ENCODE data around the gene PRKAR1A. TPM values are rescaled to one million over a fixed set of nuclear protein-coding genes. Genes with fewer than 3 reads are reported as not detected.
A peak's percentile ranks its signal among the peaks of the same experiment; 100 is the strongest.

Gene PRKAR1A
- total and polyA plus RNA-seq, 8 donors = 22.6 to 137 (median 74.7) TPM

DNA sequence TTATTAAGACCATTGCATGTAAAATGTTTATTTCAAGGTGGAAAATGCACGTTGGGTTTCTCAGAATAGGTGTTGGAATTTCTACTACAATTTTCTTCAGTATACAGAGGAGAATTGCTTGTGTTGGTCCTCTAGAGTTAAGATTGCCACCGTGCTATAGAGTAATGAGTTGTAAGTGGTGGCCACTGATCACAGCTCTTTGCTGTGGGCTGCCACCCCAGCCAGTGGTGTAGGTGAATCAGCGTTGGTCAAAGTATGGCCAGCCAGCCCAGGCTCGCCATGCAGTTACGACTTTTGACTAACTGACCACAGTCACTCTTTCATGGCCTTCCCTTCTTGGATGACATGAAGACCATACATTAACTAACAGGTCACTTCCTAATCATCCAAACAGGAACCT, 12.6 kb upstream of the PRKAR1A start:
- TF ChIP-seq, protein P1, sequence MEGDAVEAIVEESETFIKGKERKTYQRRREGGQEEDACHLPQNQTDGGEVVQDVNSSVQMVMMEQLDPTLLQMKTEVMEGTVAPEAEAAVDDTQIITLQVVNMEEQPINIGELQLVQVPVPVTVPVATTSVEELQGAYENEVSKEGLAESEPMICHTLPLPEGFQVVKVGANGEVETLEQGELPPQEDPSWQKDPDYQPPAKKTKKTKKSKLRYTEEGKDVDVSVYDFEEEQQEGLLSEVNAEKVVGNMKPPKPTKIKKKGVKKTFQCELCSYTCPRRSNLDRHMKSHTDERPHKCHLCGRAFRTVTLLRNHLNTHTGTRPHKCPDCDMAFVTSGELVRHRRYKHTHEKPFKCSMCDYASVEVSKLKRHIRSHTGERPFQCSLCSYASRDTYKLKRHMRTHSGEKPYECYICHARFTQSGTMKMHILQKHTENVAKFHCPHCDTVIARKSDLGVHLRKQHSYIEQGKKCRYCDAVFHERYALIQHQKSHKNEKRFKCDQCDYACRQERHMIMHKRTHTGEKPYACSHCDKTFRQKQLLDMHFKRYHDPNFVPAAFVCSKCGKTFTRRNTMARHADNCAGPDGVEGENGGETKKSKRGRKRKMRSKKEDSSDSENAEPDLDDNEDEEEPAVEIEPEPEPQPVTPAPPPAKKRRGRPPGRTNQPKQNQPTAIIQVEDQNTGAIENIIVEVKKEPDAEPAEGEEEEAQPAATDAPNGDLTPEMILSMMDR (IDR thresholded peaks at IDR 0.05) = no peak
- H3K4me3 ChIP-seq = no peak overlapping the region
- no peaks in the 10 kb centered on the region for H3K36me3 ChIP-seq
- no peaks in the 10 kb centered on the region for H3K27me3 ChIP-seq
- 89 to 92% methylated on average over 5 of the region's 5 CpGs for WGBS, 2 donors
- H3K4me1 ChIP-seq = peaks cover 0 to 4% (median 0%) of the 10 kb centered on the region in 3 donors
- no peak for FAIRE-seq
- H3K9me3 ChIP-seq = no peaks in the 10 kb centered on the region
- H3K27ac ChIP-seq = no peak overlapping the region
- no peak for ATAC-seq
- no peak for DNase-seq
- intact Hi-C loops (cut with DNase I) = no loop called here

DNA sequence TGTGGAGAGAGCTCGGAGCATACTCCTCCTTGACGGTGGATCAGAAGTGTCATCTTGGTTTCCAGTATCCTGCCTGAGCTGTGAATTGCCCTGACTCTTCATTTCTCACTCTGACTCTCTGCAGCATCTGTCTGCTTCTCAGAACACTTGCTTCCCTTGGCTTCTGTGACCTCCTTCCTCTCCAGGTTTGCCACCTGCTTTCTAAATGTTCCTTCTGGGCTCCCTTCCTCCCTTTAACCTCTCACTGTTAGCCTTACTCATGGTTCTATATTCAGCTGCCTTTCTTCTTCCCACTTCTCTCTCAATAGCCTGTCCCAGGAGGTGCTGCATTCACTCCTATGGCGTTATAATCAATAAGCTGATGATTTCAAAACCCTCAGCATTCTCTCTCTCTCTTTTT, 11.2 kb upstream of the PRKAR1A start:
- H3K36me3 ChIP-seq = no peaks in the 10 kb centered on the region
- intact Hi-C loops (cut with DNase I) = no loop called here
- 82 to 91% methylated on average over 3 of the region's 3 CpGs for WGBS, 2 donors
- FAIRE-seq (no peak), ATAC-seq (no peak), DNase-seq (no peak)
- H3K4me1 ChIP-seq = peaks cover 0 to 4% (median 0%) of the 10 kb centered on the region in 3 donors
- H3K27me3 ChIP-seq = no peaks in the 10 kb centered on the region
- H3K9me3 ChIP-seq = no peaks in the 10 kb centered on the region
- no peak overlapping the region for H3K27ac ChIP-seq
- TF ChIP-seq, protein P1 (IDR thresholded peaks at IDR 0.05) = no peak
- H3K4me3 ChIP-seq = no peak overlapping the region

DNA sequence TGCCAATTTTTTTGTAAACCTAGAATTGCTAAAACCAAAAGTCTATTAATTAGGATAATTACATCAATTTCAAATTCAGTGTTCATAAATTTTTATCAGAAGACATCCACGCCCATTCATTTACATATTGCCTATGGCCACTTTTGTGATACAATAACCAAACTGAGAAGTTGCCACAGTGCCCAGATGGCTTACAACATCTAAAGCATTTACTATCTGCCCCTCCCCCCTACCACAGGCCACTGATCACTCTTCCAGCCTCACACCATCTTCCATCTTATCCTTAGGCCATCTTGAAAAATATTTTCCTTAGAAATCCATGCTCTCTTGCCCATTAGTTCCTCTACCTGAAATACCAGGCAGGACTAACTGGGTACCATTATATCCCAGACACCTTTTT, 6.3 kb upstream of the PRKAR1A start:
- Histone ChIP-seq H3K9me3 (no peaks in the 10 kb centered on the region), H3K4me1 (peaks cover 0 to 5% (median 0%) of the 10 kb centered on the region in 3 donors), H3K36me3 (no peaks in the 10 kb centered on the region), H3K27me3 (no peaks in the 10 kb centered on the region), H3K4me3 (no peak overlapping the region), H3K27ac (no peak overlapping the region)
- FAIRE-seq = no peak
- DNase-seq = no peak
- TF ChIP-seq, protein P1 (IDR thresholded peaks at IDR 0.05) = no peak
- intact Hi-C loops (cut with DNase I) = no loop called here
- WGBS, 2 donors = 84 to 94% methylated on average over 1 of the region's 1 CpG
- ATAC-seq = no peak

DNA sequence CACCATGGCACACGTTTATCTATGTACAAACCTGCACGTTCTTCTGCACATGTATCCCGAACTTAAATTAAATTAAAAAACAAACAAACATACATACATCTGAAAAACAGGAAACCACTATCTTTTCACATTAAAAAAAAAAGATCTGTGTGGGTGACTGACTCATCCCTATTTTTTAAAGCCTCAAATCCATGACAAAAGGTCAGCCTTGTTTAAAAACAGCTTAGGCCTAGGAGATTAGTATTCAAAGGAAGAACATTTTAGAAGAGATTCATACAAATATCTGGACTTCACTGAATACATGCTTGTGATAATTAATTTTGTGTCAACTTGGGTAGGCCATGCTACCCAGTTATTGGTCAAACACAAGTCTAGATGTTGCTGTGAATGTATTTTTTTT, 4.7 kb upstream of the PRKAR1A start:
- TF ChIP-seq, protein P1 (IDR thresholded peaks at IDR 0.05) = no peak
- Histone ChIP-seq H3K27me3 (no peaks in the 10 kb centered on the region), H3K9me3 (no peaks in the 10 kb centered on the region), H3K27ac (no peak overlapping the region), H3K4me1 (peaks cover 0 to 10% (median 0%) of the 10 kb centered on the region in 3 donors), H3K4me3 (no peak overlapping the region), H3K36me3 (no peaks in the 10 kb centered on the region)
- ATAC-seq = no peak
- intact Hi-C loops (cut with DNase I) = no loop called here
- FAIRE-seq = no peak
- DNase-seq = no peak
- WGBS, 2 donors = 81 to 86% methylated on average over 3 of the region's 3 CpGs

- FAIRE-seq (no peak), DNase-seq (peak in 2 of 6 donors; percentile 25 to 38), ATAC-seq (no peak)
- Histone ChIP-seq H3K27me3 (no peaks in the 10 kb centered on the region), H3K27ac (peak overlapping the region in 1 of 4 donors; percentile 37), H3K36me3 (no peaks in the 10 kb centered on the region), H3K4me3 (no peak overlapping the region), H3K4me1 (peaks cover 0 to 13% (median 8%) of the 10 kb centered on the region in 3 donors), H3K9me3 (no peaks in the 10 kb centered on the region)
- intact Hi-C loops (cut with DNase I) = no loop called here
- TF ChIP-seq, protein P1 (IDR thresholded peaks at IDR 0.05) = no peak
- 72 to 75% methylated on average over 9 of the region's 9 CpGs for WGBS, 2 donors
Observed at GRCh38 chr17:68509141-68510057, 2.8 kb upstream of the PRKAR1A start.

All from pancreas (tissue), 10 donors.